IMR-90 (cell line): ENCODE data around the gene WIPF2. TPM values are rescaled to one million over a fixed set of nuclear protein-coding genes. Genes with fewer than 3 reads are reported as not detected.

Experiments used
- ATAC-seq: fragments of 200-7000 bp; cut with Tn5 transposase; 2 replicates; pipeline ENCODE4 v1.9.1; 2020; ENCODE audit warnings: low read depth, mild to moderate bottlenecking, moderate library complexity
- BruUV-seq: library from RNA; stranded (reverse); fragments of 400-500 nt; replicated peaks from 2 replicates; lab custom pipeline; 2021; lab: Mats Ljungman, UMichigan
- CTCF ChIA-PET: fragments of 300-600 bp; formaldehyde crosslinking; extraction: SDS; loops from one replicate; lab custom pipeline; 2021; ENCODE audit warnings: antibody characterized with exemption; lab: Yijun Ruan, JAX
- POLR2A ChIA-PET: fragments of 300-600 bp; sonication (Branson Sonifier 250); formaldehyde crosslinking; loops from one replicate; lab custom pipeline; 2022; ENCODE audit warnings: antibody characterized with exemption; ENCODE audit not compliant: unreplicated experiment; lab: Charles Lee
- DNase-seq: peaks from one replicate; pipeline ENCODE4 v3.0.0; 2013
- H2AFZ ChIP-seq: replicated peaks from 2 replicates; pipeline ENCODE3; 2013; ENCODE audit warnings: low read length, mild to moderate bottlenecking; ENCODE audit not compliant: poor library complexity
- H2AK5ac ChIP-seq: 2 replicates; pipeline ENCODE4 v1.6.1; 2013; ENCODE audit warnings: low read depth, low read length, inconsistent platforms
- H2AK9ac ChIP-seq: replicated peaks from 2 replicates; pipeline ENCODE3; 2013; ENCODE audit warnings: mild to moderate bottlenecking, low read depth, low read length, moderate library complexity; ENCODE audit not compliant: poor library complexity
- H2BK120ac ChIP-seq: 2 replicates; pipeline ENCODE4 v1.6.1; 2013; ENCODE audit warnings: low read depth, low read length, inconsistent platforms
- H2BK15ac ChIP-seq: 3 replicates; pipeline ENCODE4 v1.6.1; 2013; ENCODE audit warnings: low read depth, low read length, inconsistent platforms
- H2BK20ac ChIP-seq: 2 replicates; pipeline ENCODE4 v1.6.1; 2013; ENCODE audit warnings: low read depth, mild to moderate bottlenecking, inconsistent platforms, low read length, moderate library complexity
- H2BK5ac ChIP-seq: 2 replicates; pipeline ENCODE4 v1.6.1; 2013; ENCODE audit warnings: mild to moderate bottlenecking, low read depth, low read length, inconsistent platforms; ENCODE audit not compliant: poor library complexity, severe bottlenecking
- H3K14ac ChIP-seq: replicated peaks from 2 replicates; pipeline ENCODE4 v1.6.1; 2013; ENCODE audit warnings: low read depth, low read length, inconsistent platforms
- H3K18ac ChIP-seq: 2 replicates; pipeline ENCODE4 v1.6.1; 2013; ENCODE audit warnings: low read depth, low read length, control low read depth
- H3K23ac ChIP-seq: 2 replicates; pipeline ENCODE4 v1.6.1; 2013; ENCODE audit warnings: low read depth, low read length, inconsistent platforms
- H3K27ac ChIP-seq: 2 replicates; pipeline ENCODE4 v1.5.1; 2013; ENCODE audit warnings: mild to moderate bottlenecking, control low read depth, low read length; ENCODE audit not compliant: insufficient read depth
- H3K27me3 ChIP-seq: 2 replicates; pipeline ENCODE4 v1.6.1; 2013; ENCODE audit warnings: low read length; ENCODE audit not compliant: control insufficient read depth, insufficient read depth
- H3K36me3 ChIP-seq: 2 replicates; pipeline ENCODE4 v1.6.1; 2013; ENCODE audit warnings: low read length, mixed read lengths; ENCODE audit not compliant: control insufficient read depth, insufficient read depth
- H3K4ac ChIP-seq: 2 replicates; pipeline ENCODE4 v1.6.1; 2013; ENCODE audit warnings: low read depth, low read length, inconsistent platforms
- H3K4me1 ChIP-seq: 2 replicates; pipeline ENCODE4 v1.6.1; 2013; ENCODE audit warnings: low read length, mixed read lengths; ENCODE audit not compliant: control insufficient read depth, insufficient read depth
- H3K4me2 ChIP-seq: 2 replicates; pipeline ENCODE4 v1.6.1; 2013; ENCODE audit warnings: low read depth, mild to moderate bottlenecking, control low read depth, low read length, moderate library complexity
- H3K4me3 ChIP-seq: 2 replicates; pipeline ENCODE4 v1.5.1; 2013; ENCODE audit warnings: low read depth, mild to moderate bottlenecking, control low read depth, low read length, moderate library complexity; ENCODE audit not compliant: insufficient read depth
- H3K56ac ChIP-seq: 2 replicates; pipeline ENCODE4 v1.6.1; 2013; ENCODE audit warnings: low read length, inconsistent platforms; ENCODE audit not compliant: insufficient read depth; ENCODE audit errors: extremely low read depth
- H3K79me1 ChIP-seq, 2 experiments: 2 replicates each; pipeline ENCODE4 v1.6.1; 2013; ENCODE audit warnings: low read length in 2 of 2, inconsistent platforms in 1 of 2, low read depth in 1 of 2
- H3K9ac ChIP-seq: 2 replicates; pipeline ENCODE4 v1.6.1; 2013; ENCODE audit warnings: low read depth, low read length, control low read depth
- H3K9me1 ChIP-seq: 2 replicates; pipeline ENCODE4 v1.6.1; 2013; ENCODE audit warnings: low read length, inconsistent platforms; ENCODE audit not compliant: insufficient read depth
- H3K9me3 ChIP-seq: 2 replicates; pipeline ENCODE4 v1.6.1; 2013; ENCODE audit warnings: low read length; ENCODE audit not compliant: control insufficient read depth, insufficient read depth
- H4K20me1 ChIP-seq: 2 replicates; pipeline ENCODE4 v1.6.1; 2013; ENCODE audit warnings: low read length, inconsistent platforms; ENCODE audit not compliant: insufficient read depth
- H4K5ac ChIP-seq: 2 replicates; pipeline ENCODE4 v1.6.1; 2013; ENCODE audit warnings: mild to moderate bottlenecking, low read depth, low read length, control low read depth
- H4K8ac ChIP-seq, 2 experiments: 2 replicates each; pipeline ENCODE4 v1.6.1; 2013; ENCODE audit warnings: low read depth in 2 of 2, low read length in 2 of 2, control low read depth in 1 of 2, inconsistent platforms in 1 of 2
- H4K91ac ChIP-seq: 2 replicates; pipeline ENCODE4 v1.6.1; 2013; ENCODE audit warnings: low read depth, low read length, inconsistent platforms; ENCODE audit not compliant: insufficient read depth
- BHLHE40 ChIP-seq: fragments of 150-350 bp; IDR thresholded peaks from 2 replicates; pipeline ENCODE4 v1.6.1; 2016; ENCODE audit warnings: mild to moderate bottlenecking, low read depth, low read length
- CEBPB ChIP-seq: IDR thresholded peaks from 2 replicates; pipeline ENCODE4 v1.6.1; 2012; ENCODE audit warnings: low read depth, low read length, improper control_type of control experiment
- CHD1 ChIP-seq: IDR thresholded peaks from 2 replicates; pipeline ENCODE4 v1.6.1; 2012; ENCODE audit warnings: low read depth, low read length, improper control_type of control experiment
- CTCF ChIP-seq: conservative IDR thresholded peaks from 2 replicates; pipeline ENCODE4 v1.5.1; 2012; ENCODE audit warnings: mild to moderate bottlenecking, low read depth, low read length, improper control_type of control experiment
- ELK1 ChIP-seq: fragments of 150-350 bp; IDR thresholded peaks from 2 replicates; pipeline ENCODE4 v1.6.1; 2016; ENCODE audit warnings: low read depth, mild to moderate bottlenecking, low read length, moderate library complexity, borderline replicate concordance
- FOS ChIP-seq: fragments of 150-350 bp; IDR thresholded peaks from 2 replicates; pipeline ENCODE4 v1.6.1; 2016; ENCODE audit warnings: low read depth, low read length
- MAFK ChIP-seq: IDR thresholded peaks from 2 replicates; pipeline ENCODE4 v1.6.1; 2012; ENCODE audit warnings: low read depth, low read length, improper control_type of control experiment
- MAZ ChIP-seq: IDR thresholded peaks from 2 replicates; pipeline ENCODE4 v1.6.1; 2012; ENCODE audit warnings: low read depth, mild to moderate bottlenecking, low read length, improper control_type of control experiment, moderate library complexity, borderline replicate concordance
- MXI1 ChIP-seq: IDR thresholded peaks from 2 replicates; pipeline ENCODE4 v1.6.1; 2012; ENCODE audit warnings: low read depth, mild to moderate bottlenecking, low read length, moderate library complexity, borderline replicate concordance
- NFE2L2 ChIP-seq: fragments of 150-350 bp; IDR thresholded peaks from 2 replicates; pipeline ENCODE4 v1.6.1; 2016; ENCODE audit warnings: low read depth, mild to moderate bottlenecking, low read length
- POLR2A ChIP-seq: IDR thresholded peaks from 2 replicates; pipeline ENCODE4 v1.6.1; 2012; ENCODE audit warnings: mild to moderate bottlenecking, low read depth, low read length
- RAD21 ChIP-seq: IDR thresholded peaks from 2 replicates; pipeline ENCODE4 v1.6.1; 2012; ENCODE audit warnings: low read length, improper control_type of control experiment
- RCOR1 ChIP-seq: IDR thresholded peaks from 2 replicates; pipeline ENCODE4 v1.6.1; 2012; ENCODE audit warnings: mild to moderate bottlenecking, low read length, improper control_type of control experiment; ENCODE audit not compliant: insufficient replicate concordance
- RFX5 ChIP-seq: IDR thresholded peaks from 2 replicates; pipeline ENCODE4 v1.8.0; 2012; ENCODE audit warnings: low read depth, mild to moderate bottlenecking, low read length, moderate library complexity
- SMC3 ChIP-seq: fragments of 150-350 bp; IDR thresholded peaks from 2 replicates; pipeline ENCODE4 v1.6.1; 2016; ENCODE audit warnings: low read depth, mild to moderate bottlenecking, antibody characterized with exemption, low read length, moderate library complexity
- USF2 ChIP-seq: fragments of 150-350 bp; IDR thresholded peaks from 2 replicates; pipeline ENCODE4 v1.6.1; 2017; ENCODE audit warnings: mild to moderate bottlenecking, antibody characterized with exemption, low read length, low read depth
- WGBS, 2 experiments: methylation state at CpG; one replicate each; pipeline versions ENCODE4 v1.1.5 to v1.1.7; 2013; ENCODE audit warnings: missing lambda C conversion rate in 2 of 2; ENCODE audit not compliant: insufficient read length in 1 of 2; ENCODE audit errors: extremely low coverage in 2 of 2; 5-methylcytosine and 5-hydroxymethylcytosine counted together
- dilution Hi-C: fragments of 300-500 bp; cut with HindIII; formaldehyde crosslinking; loops from one replicate; pipeline ENCODE4 v1.14.3; 2018; ENCODE audit warnings: low sequenced_read_pairs; ENCODE audit not compliant: unreplicated experiment
- in situ Hi-C: fragments of 300-500 bp; cut with MboI; formaldehyde crosslinking; loops from 3 replicates; pipeline ENCODE4 v1.14.3; 2019; ENCODE audit warnings: low sequenced_read_pairs, inconsistent platforms, mixed read lengths
- intact Hi-C: fragments of 100-400 bp; cut with micrococcal nuclease; formaldehyde crosslinking; loops from 2 replicates; pipeline ENCODE4 v1.10.0; 2022
- polyA plus RNA-seq, 3 experiments: library from polyadenylated mRNA; depleted of rRNA; stranded (reverse); fragments of >200 nt; gene quantifications; 2 replicates each; pipeline ENCODE4 v1.2.3, GENCODE V29; 2012; ENCODE audit warnings: low replicate concordance in 1 of 3
- total RNA-seq: library from RNA; depleted of rRNA; stranded (reverse); fragments of >200 nt; gene quantifications from 2 replicates; pipeline ENCODE4 v1.2.3, GENCODE V29; 2012

The WIPF2 gene
- total and polyA plus RNA-seq, 2 of the 4 experiments (the other 2 are of a cell fraction), result 2.0 to 8.9 TPM

- DNase-seq, result no peak
- intact Hi-C loops, result no loop called here
- POLR2A ChIA-PET, result no interaction called here
These were observed 109.3 kb downstream of the WIPF2 start for GRCh38 chr17:40328386-40328766.

More at GRCh38 chr17:40328386-40328766, 109.3 kb downstream of the WIPF2 start:
- peaks cover 53% of the 10 kb centered on the region for H4K20me1 ChIP-seq
- no peak overlapping the region for H3K14ac ChIP-seq
- ATAC-seq, result no peak
- no peak overlapping the region for H2BK5ac ChIP-seq
- no peaks in the 10 kb centered on the region for H3K9me3 ChIP-seq
- no peak overlapping the region for H3K4ac ChIP-seq
- peaks cover 4% of the 10 kb centered on the region for H3K36me3 ChIP-seq
- no peaks in the 10 kb centered on the region for H3K27me3 ChIP-seq
- no peak overlapping the region for H3K23ac ChIP-seq
- peaks cover 30% of the 10 kb centered on the region for H3K9me1 ChIP-seq
- CTCF ChIA-PET, result no interaction called here
- no peak overlapping the region for H3K9ac ChIP-seq
- peaks cover 21 to 91% of the 10 kb centered on the region in 2 experiments for H3K79me1 ChIP-seq
- TF ChIP-seq POLR2A (no peak), RAD21 (no peak), NFE2L2 (no peak), CEBPB (no peak), MAFK (no peak), MXI1 (no peak), MAZ (no peak), RFX5 (no peak), FOS (no peak), ELK1 (no peak), CHD1 (no peak), RCOR1 (no peak), USF2 (no peak), BHLHE40 (no peak), CTCF (no peak), SMC3 (no peak)
- no CpG with 5 or more reads among the region's 2 CpGs for WGBS, 2 experiments
- dilution Hi-C loops (no loop called here), in situ Hi-C loops (no loop called here)
- no peak overlapping the region for H2BK15ac ChIP-seq
- H4K91ac ChIP-seq, result no peak overlapping the region
- H3K4me3 ChIP-seq, result no peak overlapping the region
- no peak overlapping the region for H4K5ac ChIP-seq
- no peak overlapping the region for H2AK9ac ChIP-seq
- H2BK120ac ChIP-seq, result no peak overlapping the region
- BruUV-seq, result no TSS peak
- H3K4me1 ChIP-seq, result peaks cover 53% of the 10 kb centered on the region
- no peak overlapping the region for H4K8ac ChIP-seq
- no peak overlapping the region for H2AK5ac ChIP-seq
- H3K27ac ChIP-seq, result no peak overlapping the region
- no peak overlapping the region for H3K18ac ChIP-seq
- no peak overlapping the region for H2BK20ac ChIP-seq
- no peak overlapping the region for H2AFZ ChIP-seq
- H3K56ac ChIP-seq, result no peak overlapping the region
- H3K4me2 ChIP-seq, result no peak overlapping the region
